Endometrial microvascular endothelial cells (primary cell): ENCODE data around the gene SWAP70. TPM values are rescaled to one million over a fixed set of nuclear protein-coding genes. Genes with fewer than 3 reads are reported as not detected.

ENCODE experiments used
- in situ Hi-C: cut with HindIII; loops from 2 replicates; pipeline ENCODE4 v1.10.0; 2017; ENCODE audit warnings: low sequenced_read_pairs, low pct_unique_long_range_greater_than_20kb; ENCODE audit errors: inconsistent ontology term
- total RNA-seq: library from RNA; depleted of rRNA; stranded (reverse); fragments of >200 nt; gene quantifications from one replicate; pipeline ENCODE4 v1.2.3, GENCODE V29; 2015; ENCODE audit errors: inconsistent ontology term

SWAP70 gene
- total RNA-seq, 1 donor from 2014 or later: 111 TPM

DNA sequence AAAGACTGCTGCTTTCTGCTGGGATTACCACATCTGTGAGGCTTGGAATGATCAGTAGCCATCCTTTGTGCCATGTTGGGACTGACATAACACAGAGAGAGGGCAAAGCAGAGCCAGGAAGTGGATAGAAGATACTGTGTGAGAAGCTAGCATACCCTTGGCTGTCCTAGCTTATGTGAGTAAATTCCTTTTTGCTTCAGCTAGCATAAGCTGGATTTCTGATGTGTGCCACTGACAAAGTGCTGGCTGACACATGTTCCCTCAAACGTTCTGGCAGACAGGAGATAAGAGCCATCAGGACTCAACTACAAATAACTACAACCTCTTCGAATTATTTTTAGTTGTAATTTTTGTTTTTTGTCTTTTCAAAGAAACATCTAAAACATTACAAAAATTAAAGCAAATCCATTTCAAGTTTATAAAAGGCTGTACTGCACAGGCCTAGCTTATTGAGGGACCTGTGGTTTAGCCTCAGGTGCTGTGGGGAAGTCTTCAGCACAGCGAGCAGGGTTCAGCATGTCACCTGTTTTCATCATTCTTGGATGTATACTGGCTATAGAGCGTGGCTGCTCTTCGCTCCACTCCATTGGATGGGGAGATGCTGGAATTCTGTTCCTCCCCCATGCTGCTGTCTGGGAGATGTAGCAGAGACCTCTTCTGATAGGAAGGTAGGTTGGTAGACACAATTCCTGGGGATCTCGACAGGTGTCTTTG lies 120.9 kb downstream of the SWAP70 start:
- in situ Hi-C loops: no loop called here

DNA sequence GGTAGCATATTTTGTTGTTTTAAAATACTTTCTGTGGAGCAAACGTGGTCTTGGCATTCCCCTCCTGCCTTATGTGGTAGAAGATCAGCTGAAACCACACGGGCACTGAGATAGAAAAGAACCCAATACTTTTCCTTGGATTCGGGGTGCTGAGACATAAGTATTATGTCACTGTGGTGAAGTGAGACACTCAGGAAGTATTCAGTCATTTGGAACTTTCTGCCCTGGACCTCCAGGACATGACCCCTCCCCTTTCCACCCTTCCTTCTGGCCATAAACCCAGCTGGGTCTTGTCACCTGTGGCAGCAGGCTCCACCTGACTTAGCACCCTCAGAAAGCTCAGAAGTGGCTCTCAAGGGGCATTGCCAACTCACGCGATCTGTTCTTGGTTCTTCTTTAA lies 123.4 kb downstream of the SWAP70 start:
- in situ Hi-C loops: no loop called here

DNA sequence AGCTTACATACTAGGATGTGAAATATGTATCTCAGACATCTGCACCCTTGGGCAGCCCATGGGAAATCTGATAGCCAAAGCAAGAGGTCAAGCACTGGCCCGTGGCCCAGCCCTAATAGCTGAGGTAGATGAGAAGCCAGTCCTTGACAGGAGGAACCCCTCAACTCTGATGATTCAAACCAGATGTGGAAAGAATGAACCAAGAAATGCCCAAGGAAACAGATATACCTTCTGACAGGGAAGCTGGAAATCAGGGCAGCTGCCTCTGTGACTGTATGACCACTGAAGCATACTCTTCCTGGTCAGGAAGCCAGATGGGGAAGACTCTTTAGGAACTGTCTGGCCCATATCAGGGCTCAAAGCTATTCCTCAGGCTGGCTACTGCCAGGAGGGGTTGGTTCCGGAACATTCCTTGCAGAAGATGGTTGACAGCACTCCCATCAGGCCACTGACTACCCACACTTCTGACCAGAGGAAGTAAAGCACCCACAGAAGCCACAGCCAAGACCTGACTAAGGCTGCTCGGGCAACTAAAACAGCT lies 124.2 kb downstream of the SWAP70 start:
- in situ Hi-C loops: no loop called here

DNA sequence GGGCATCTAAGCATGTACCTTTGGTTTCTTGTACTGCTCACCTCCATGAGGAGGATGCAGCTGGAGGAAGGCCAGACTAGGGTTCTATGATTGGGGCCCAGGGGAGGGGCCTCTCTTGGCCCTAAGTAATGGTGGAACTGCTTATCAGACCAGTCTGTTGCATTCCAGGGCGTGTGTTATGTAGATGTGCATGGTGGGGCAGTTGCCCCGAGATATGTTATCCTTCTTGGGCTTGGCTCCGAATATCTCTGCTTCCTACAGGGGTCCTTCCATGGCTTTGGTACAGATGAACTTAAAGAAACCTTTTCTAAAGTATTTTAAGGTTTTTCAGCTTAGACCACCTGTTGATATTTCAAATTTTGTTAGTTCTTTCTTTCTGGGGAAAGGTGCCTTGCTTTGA lies 126.0 kb downstream of the SWAP70 start:
- in situ Hi-C loops: no loop called here

DNA sequence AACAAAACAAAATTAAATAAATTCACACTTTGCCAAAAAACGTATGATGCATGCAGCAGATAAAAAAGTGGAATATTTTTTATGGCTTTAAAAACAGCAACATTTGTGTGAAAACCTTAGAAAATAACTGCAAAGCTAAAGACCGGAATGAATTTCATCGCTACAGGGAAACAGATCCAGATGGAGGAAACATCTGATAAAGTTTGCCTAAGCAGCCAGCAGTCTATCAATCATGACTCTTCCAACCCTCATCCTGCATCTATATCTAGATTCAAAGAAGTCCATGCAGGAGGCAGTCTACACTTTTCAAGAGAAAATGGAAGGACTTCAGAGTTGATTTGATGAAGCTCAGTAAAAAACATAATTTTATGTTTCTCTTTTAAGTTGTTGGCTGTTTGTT lies 126.8 kb downstream of the SWAP70 start:
- in situ Hi-C loops: no loop called here

DNA sequence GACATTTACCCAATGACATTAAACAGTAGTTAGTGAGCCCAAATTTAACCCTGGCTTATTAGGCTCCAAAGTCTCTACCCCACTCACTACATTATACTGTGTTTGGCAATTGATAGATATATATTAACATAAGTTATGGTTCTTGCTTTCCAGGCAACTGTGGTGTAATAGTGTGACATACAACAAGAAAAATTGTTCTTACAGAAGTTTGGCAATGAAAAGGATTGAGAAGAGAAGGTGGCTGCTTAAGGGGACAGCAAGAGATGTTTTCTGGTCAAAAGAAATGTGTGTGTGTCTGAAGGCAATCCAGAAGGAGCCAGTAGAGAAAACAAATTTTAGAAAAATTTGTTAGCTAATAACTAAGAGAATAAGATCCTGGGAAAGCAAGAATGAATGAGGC lies 132.4 kb downstream of the SWAP70 start:
- in situ Hi-C loops: no loop called here

DNA sequence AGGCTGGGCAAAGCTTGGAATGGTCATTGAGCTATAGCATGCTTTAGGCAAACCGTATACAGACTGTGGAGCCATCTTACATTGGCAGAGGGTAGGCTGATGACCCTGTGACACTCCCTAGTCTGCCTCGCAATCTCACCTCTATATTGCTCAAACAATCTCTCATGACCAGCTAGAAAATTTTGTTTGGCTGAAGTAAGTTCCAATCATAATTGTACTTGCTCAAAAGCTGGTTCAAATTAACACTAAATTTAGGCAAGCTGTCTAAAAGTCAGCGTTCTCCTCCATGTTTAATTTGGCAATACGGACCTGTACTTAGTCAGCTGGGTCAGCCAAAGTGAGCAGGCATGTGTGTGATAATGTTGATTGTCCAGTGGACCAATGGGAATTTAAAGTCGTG lies 133.0 kb downstream of the SWAP70 start:
- in situ Hi-C loops: no loop called here

DNA sequence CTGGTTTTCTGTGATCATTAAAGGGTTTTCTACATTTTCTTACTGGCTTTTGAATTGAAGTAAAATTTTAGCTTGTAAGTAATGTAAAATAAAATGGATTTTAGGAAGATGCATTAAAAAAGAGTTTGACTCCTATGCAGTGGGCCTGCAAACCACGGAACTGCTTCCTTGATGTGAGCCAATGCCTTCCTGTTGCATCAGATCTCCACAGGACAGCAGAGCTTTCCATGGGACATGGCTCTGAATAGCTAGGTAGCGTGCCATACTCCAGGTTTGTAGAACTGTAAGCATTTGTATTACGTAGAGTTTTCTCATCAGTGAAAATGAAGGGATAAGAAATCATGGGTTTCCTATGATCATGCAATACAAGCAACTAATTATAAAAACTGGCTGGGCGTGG lies 133.4 kb downstream of the SWAP70 start:
- in situ Hi-C loops: no loop called here

DNA sequence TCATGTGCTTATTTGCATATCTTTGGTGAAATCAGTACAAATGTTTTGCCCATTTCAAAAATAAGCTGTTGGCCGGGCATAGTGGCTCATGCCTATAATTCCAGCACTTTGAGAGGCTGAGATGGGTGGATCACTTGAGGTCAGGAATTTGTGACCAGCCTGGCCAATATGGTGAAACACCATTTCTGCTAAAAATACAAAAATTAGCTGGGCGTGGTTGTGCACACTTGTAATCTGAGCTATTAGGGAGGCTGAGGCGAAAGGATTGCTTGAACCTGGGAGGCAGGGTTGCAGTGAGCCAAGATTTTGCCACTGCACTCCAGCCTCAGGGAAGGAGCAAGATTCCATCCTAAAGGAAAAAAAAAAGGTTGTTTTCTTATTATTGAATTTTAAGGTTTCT lies 136.0 kb downstream of the SWAP70 start:
- in situ Hi-C loops: no loop called here

DNA sequence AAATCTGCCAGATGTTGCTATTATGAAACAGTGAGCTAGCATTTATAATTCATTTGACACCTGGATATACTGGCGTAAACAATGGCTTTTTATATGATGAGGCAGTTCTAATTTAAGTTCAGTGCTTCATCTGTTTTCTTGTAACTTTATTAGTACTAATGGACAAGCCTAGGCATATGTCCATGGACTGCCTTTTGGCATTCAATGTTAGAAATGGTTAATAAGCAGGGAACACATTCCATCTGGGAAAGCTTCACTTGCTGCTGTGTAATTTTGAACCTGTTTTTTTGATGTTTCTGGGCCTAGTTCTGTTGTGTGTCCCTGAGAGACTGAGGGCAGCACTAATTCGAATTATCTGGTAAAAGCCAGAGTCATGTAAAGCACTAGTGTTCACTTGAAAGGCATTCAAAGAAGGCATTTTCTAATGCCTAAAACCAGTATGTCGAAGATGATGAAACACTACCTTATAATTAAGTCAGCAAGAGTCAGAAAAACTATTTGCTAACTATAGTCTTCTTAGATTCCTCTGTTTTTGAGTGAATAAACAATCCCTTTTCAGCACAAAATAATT lies 138.5 kb downstream of the SWAP70 start:
- in situ Hi-C loops: no loop called here

Other genes starting within 250 kb of the SWAP70 start
- gene ZNF143, start 203.1 kb upstream of the SWAP70 start, total RNA-seq: 17.7 TPM
- gene WEE1, start 90.4 kb upstream of the SWAP70 start, total RNA-seq: 41.0 TPM